HG03521 (cell line): ENCODE measurements around the gene FRG2B.
"Not testable (repeated sequence)": the region's sequence is repeated elsewhere in the genome, so short reads cannot be mapped to it uniquely, and the experiment has no call there.

ENCODE experiments used
- ATAC-seq: cut with Tn5 transposase; IDR thresholded peaks from one replicate; pipeline ENCODE4 v1.9.1; 2021; ENCODE audit warnings: mild to moderate bottlenecking, moderate library complexity; ENCODE audit not compliant: unreplicated experiment

The FRG2B gene

GRCh38 chr10:133600657-133601056 is 25.9 kb downstream of the FRG2B start:
- no peak for ATAC-seq

- not testable (repeated sequence) for ATAC-seq
Observed at GRCh38 chr10:133599869-133600268, 26.7 kb downstream of the FRG2B start.

GRCh38 chr10:133592716-133593115 is 33.9 kb downstream of the FRG2B start:
- ATAC-seq: no peak

- ATAC-seq: no peak
Observed at GRCh38 chr10:133590970-133591359, 35.6 kb downstream of the FRG2B start.

- ATAC-seq: no peak
Observed at GRCh38 chr10:133590226-133590969, 36.2 kb downstream of the FRG2B start.

- ATAC-seq: not testable (repeated sequence)
Observed at GRCh38 chr10:133577037-133577436, 49.6 kb downstream of the FRG2B start.
